Activated naive CD8-positive, alpha-beta T cell treated with anti-CD3 and anti-CD28 coated beads, Interleukin-2, amount 50 U/mL, for 16 hours (primary cell): ENCODE measurements around the gene PAFAH1B2.
A peak's percentile ranks its signal among the peaks of the same experiment; 100 is the strongest.
"Not testable (repeated sequence)": the region's sequence is repeated elsewhere in the genome, so short reads cannot be mapped to it uniquely, and the experiment has no call there.

Source experiments
- DNase-seq: peaks from one replicate; pipeline ENCODE4 v3.0.0-alpha.2; 2020; ENCODE audit warnings: low read depth, low spot score

Gene PAFAH1B2, protein sequence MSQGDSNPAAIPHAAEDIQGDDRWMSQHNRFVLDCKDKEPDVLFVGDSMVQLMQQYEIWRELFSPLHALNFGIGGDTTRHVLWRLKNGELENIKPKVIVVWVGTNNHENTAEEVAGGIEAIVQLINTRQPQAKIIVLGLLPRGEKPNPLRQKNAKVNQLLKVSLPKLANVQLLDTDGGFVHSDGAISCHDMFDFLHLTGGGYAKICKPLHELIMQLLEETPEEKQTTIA

GRCh38 chr11:117143871-117144476 is at the start of gene PAFAH1B2:
Gene PAFAH1B2, plus strand, starts transcription at chr11:117144287. Its CDS starts 8,161 bp downstream, at chr11:117152448.
- DNase-seq, result peak; percentile 90

- DNase-seq, result no peak
These were observed 49.3 kb upstream of the PAFAH1B2 start for GRCh38 chr11:117094776-117095175.

- DNase-seq, result no peak
These were observed 48.6 kb upstream of the PAFAH1B2 start for GRCh38 chr11:117095284-117096161.

- no peak for DNase-seq
These were observed 47.7 kb upstream of the PAFAH1B2 start for GRCh38 chr11:117096201-117096991.

- no peak for DNase-seq
These were observed 47.1 kb upstream of the PAFAH1B2 start for GRCh38 chr11:117097014-117097388.

- DNase-seq, result no peak
These were observed 46.5 kb upstream of the PAFAH1B2 start for GRCh38 chr11:117097389-117098268.

DNA sequence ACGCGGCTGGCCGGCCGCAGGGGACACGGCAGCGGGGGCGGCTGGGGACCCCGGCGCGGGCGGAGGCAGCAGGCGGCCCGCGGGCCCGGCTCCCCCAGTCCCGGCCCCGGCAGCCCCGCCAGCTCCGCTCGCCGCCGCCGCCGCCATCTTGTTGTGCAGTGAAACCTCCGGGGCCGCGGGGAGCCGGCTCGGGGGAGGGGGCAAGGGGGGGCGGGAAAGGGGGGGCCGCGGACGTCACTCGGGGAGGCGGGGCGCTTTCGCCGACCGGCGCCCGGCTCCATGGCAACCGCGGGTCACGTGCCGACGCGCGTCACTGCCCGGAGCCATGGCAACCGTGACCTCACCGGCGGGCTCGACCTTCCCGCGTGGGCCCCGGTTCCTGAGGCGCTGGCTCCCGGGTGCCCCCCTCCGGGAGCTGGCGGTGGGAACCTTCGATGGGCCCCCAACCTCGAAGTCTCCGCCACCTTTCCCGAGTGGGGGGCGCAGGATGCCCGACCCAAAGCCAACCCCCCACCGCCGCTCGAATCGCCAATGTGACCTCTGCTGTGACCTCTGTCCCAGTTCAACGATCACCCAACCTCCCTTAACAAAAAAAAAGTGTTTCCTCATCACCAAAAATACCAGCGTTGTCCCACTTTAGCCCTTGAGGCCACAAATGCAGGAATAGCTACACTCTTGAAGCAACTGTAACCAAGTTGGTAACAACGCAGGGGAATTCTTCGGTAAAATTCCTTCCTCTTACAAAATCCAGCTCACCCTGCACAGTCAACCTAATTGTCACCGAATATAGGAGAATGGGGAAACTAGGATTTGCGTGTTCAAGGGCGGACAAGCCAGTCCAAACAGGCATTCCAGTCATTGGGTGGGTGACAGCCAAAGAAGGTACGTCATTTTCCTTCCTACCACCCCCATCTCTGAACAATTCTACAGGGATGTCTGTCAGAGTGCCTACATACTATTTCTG is 45.5 kb upstream of the PAFAH1B2 start, which contains the start of gene SIK3:
Gene SIK3 (minus strand): TSS at position 160 of the 964 bp plus-strand sequence. CDS start 13 bp downstream, at position 147.
- peak; percentile 82 for DNase-seq

DNA sequence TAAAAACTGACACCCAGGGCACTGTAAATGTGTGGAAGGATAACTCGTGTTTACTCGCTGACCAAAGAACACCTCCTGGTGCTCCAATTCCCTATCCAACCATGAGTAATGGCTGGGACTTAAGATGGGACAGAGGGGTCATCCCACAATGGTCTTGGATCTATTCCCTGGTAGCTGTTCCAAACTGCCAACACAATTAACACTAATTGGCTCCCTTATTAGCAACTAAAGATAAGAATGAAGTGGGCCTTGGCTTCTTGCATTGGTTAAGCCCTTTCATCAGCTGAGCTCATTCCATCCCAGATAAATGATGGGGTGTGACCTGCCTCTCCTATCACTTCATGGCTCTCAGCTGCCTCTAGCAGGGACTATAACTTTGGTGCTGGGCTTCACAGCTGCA is 44.4 kb upstream of the PAFAH1B2 start:
- DNase-seq, result no peak

- DNase-seq, result no peak
These were observed 43.5 kb upstream of the PAFAH1B2 start for GRCh38 chr11:117100556-117100955.

DNA sequence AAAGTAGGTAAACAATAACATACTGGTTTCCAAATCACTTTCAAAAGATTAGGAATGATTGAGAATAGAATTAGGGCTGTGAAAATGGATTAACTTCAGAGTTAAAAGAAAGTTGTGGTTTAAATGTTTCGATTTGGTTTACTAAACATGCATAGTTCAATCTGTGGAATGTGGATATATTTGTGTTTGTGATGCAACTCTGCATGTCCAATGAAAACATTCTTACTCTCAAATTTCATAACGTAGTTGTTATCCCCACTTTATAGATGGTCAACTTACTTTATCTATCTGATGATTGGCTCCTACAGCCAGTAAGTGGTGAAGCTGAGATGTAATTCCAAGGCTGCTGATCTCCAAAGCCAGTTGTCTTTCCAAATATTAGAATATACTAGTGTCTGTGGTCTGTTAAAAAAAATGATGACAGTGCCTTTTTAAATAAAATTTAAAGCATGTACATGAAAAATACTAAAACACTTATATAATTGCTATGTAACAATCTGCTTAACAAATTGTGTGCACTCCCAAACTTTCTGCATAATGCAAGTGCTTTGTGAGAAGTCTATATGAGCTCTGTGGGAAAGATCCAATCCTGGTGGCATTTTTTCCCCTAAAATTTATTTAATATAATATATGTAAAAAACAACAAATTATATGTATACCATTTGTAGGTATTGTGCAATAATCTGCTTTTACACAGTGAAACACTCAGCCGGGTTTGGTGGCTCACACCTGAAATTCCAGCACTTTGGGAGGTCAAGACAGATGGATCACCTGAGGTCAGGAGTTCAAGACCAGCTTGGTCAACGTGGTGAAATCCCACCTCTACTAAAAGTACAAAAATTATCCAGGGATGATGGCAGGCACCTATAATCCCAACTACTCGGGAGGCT is 36.1 kb upstream of the PAFAH1B2 start:
- DNase-seq, result no peak

- no peak for DNase-seq
These were observed 33.7 kb upstream of the PAFAH1B2 start for GRCh38 chr11:117110294-117110950.

- DNase-seq, result not testable (repeated sequence)
These were observed 31.6 kb upstream of the PAFAH1B2 start for GRCh38 chr11:117112497-117112896.

- not testable (repeated sequence) for DNase-seq
These were observed 31.1 kb upstream of the PAFAH1B2 start for GRCh38 chr11:117112939-117113338.

DNA sequence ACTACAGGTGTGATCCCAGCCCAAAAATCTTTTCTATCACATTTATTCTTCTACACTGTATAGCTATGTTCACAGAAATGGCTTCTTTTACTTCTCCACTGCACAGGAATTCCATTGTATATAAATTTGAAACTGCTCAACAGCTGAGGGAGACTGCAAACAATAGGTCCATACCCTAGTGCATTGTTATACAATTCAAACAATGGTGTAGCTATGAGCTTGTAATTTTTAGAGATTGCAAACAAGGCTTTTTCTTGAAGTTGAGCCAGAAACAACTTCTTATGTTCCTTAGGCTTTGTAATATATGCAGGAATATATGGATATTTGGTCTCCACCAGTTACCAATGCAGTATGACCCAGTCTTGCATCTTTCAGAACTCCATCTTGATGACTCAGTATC is 26.4 kb upstream of the PAFAH1B2 start:
- DNase-seq, result no peak

GRCh38 chr11:117121176-117121575 is 22.9 kb upstream of the PAFAH1B2 start:
- no peak for DNase-seq

DNA sequence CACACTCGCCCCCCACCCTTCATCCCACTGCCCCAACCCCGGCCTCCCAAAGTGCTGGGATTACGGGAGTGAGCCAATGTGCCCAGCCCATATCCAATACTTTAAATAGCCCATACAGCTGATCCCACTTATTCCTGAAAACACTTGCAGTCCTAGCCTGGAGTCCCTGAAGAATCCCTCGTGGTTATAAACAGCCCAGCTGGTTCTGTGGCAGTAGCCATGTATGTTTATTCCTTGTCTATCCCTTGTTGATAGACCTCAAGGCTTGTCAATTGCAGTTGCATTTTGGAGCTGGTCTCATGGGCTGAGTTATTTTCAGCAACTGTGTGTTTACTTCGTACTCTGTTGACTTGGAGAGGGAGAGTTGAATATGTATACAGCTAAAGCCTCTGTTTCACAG is 21.5 kb upstream of the PAFAH1B2 start:
- no peak for DNase-seq

GRCh38 chr11:117126223-117126965 is 17.7 kb upstream of the PAFAH1B2 start:
- no peak for DNase-seq
